Ishikawa (cell line): ENCODE data around the gene OTOL1.

Experiments
- CEBPB ChIP-seq: IDR thresholded peaks from 2 replicates; pipeline ENCODE4 v1.6.1; 2012
- CREB1 ChIP-seq: IDR thresholded peaks from 2 replicates; pipeline ENCODE4 v1.6.1; 2012; ENCODE audit warnings: low read depth
- EGR1 ChIP-seq: IDR thresholded peaks from 2 replicates; pipeline ENCODE4 v1.6.1; 2012
- EP300 ChIP-seq: IDR thresholded peaks from 2 replicates; pipeline ENCODE4 v1.6.1; 2012; ENCODE audit warnings: borderline replicate concordance
- FOXM1 ChIP-seq: IDR thresholded peaks from 2 replicates; pipeline ENCODE4 v1.6.1; 2012; ENCODE audit warnings: low read depth, borderline replicate concordance
- NFIC ChIP-seq: IDR thresholded peaks from 2 replicates; pipeline ENCODE4 v1.6.1; 2012
- RAD21 ChIP-seq: IDR thresholded peaks from 2 replicates; pipeline ENCODE4 v1.6.1; 2012; ENCODE audit warnings: low read depth
- REST ChIP-seq: IDR thresholded peaks from 2 replicates; pipeline ENCODE4 v1.6.1; 2012; ENCODE audit warnings: low read depth, mild to moderate bottlenecking
- TAF1 ChIP-seq: IDR thresholded peaks from 2 replicates; pipeline ENCODE4 v1.6.1; 2012; ENCODE audit warnings: low read depth, mild to moderate bottlenecking
- TCF12 ChIP-seq: IDR thresholded peaks from 2 replicates; pipeline ENCODE4 v1.6.1; 2012; ENCODE audit warnings: low read depth
- TEAD4 ChIP-seq: IDR thresholded peaks from 2 replicates; pipeline ENCODE4 v1.6.1; 2012
- USF1 ChIP-seq: IDR thresholded peaks from 2 replicates; pipeline ENCODE4 v1.6.1; 2012
- YY1 ChIP-seq: IDR thresholded peaks from 2 replicates; pipeline ENCODE4 v1.6.1; 2012; ENCODE audit warnings: low read depth
- ZBTB7A ChIP-seq: IDR thresholded peaks from 2 replicates; pipeline ENCODE4 v1.6.1; 2012; ENCODE audit warnings: low read depth
- TF ChIP-seq, protein P1 (sequence below): IDR thresholded peaks from 2 replicates; pipeline ENCODE4 v1.6.1; 2012

Gene OTOL1

GRCh38 chr3:161475905-161476304 is 20.7 kb upstream of the OTOL1 start:
- TF ChIP-seq ZBTB7A (no peak), NFIC (peak; percentile 29; the same call in 1 of the 2 replicates)

DNA sequence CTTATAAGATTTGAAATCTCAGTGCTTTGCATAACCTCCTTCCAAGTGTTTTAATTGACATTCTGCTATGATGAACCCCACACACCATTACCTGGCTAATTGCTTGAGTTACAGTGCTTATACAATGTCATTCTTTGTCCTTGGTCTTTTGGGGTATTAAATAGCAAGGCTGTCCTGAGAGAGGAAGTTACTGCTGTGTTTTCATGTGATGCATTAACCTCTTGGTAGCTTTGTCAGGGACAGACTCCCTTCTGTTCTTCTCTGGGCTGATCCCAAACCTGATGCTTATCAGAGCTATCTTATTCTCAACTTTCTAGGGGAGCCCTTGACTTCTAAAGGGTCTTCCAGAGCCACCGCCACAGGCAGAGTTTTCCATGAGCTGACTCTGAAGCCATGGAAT is 12.4 kb upstream of the OTOL1 start:
- TF ChIP-seq CEBPB (no peak), EP300 (no peak), TCF12 (no peak), REST (no peak), USF1 (no peak), NFIC (no peak), TEAD4 (no peak), TAF1 (no peak), FOXM1 (no peak), RAD21 (no peak), CREB1 (no peak), YY1 (no peak)
- TF ChIP-seq, protein P1, sequence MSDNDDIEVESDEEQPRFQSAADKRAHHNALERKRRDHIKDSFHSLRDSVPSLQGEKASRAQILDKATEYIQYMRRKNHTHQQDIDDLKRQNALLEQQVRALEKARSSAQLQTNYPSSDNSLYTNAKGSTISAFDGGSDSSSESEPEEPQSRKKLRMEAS = no peak

GRCh38 chr3:161489395-161489794 is 7.2 kb upstream of the OTOL1 start:
- no peak for TF ChIP-seq FOXM1
- no peak for TF ChIP-seq YY1
- no peak for TF ChIP-seq REST
- TF ChIP-seq ZBTB7A = no peak
- TF ChIP-seq NFIC = no peak
- no peak for TF ChIP-seq RAD21
- no peak for TF ChIP-seq CREB1

- no peak for TF ChIP-seq USF1
- no peak for TF ChIP-seq TAF1
- TF ChIP-seq FOXM1 = no peak
- no peak for TF ChIP-seq CREB1
- no peak for TF ChIP-seq RAD21
- no peak for TF ChIP-seq CEBPB
- TF ChIP-seq EGR1 = no peak
- TF ChIP-seq ZBTB7A = no peak
- no peak for TF ChIP-seq NFIC
- TF ChIP-seq TEAD4 = no peak
- TF ChIP-seq, protein P1 = no peak
- no peak for TF ChIP-seq REST
- TF ChIP-seq EP300 = no peak
- TF ChIP-seq TCF12 = no peak
- TF ChIP-seq YY1 = no peak
These were observed 1.8 kb downstream of the OTOL1 start for GRCh38 chr3:161498259-161498921.

GRCh38 chr3:161500068-161500796 is 3.6 kb downstream of the OTOL1 start:
- TF ChIP-seq ZBTB7A (no peak), NFIC (no peak), YY1 (no peak), CREB1 (no peak), FOXM1 (no peak)
